HG03159 (cell line): ENCODE results near the gene SLC25A13.

Experiments used
- ATAC-seq: cut with Tn5 transposase; IDR thresholded peaks from one replicate; pipeline ENCODE4 v1.9.1; 2021; ENCODE audit warnings: mild to moderate bottlenecking, moderate library complexity; ENCODE audit not compliant: unreplicated experiment

Gene SLC25A13

DNA sequence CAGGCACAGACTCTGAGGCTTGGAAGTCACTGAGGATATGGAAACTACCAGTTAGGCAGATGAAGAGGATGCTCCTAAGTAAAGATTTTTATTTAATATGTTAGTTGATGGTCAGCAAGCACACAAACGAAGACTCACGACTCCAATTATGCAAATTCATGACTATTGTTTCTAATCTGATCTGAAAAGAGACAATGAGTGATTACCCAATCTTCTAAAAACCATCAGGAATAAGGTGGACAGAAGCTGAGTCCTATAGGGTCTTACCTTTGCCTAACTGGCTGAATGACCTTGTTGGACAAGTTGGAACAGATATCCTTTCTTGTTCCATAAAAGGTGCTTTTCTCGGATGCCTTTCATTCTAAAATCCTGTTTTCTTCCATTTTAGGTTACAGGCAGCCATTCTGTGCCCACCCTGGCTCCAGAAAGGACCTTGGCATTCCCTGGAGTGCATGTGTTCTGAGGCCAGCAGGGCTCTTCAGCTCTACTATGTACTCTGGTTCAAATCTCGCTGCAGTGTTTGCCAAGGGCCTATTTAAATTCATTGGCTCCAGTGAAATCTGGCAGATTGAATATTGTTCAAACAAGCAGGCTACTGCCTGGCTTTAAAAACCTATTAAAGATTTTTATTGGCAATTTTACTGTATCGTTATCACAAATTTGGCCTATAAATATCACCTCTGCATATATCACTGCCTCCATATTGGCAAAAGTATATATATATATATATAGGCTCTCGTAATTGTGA, 77.5 kb downstream of the SLC25A13 start:
- no peak for ATAC-seq

DNA sequence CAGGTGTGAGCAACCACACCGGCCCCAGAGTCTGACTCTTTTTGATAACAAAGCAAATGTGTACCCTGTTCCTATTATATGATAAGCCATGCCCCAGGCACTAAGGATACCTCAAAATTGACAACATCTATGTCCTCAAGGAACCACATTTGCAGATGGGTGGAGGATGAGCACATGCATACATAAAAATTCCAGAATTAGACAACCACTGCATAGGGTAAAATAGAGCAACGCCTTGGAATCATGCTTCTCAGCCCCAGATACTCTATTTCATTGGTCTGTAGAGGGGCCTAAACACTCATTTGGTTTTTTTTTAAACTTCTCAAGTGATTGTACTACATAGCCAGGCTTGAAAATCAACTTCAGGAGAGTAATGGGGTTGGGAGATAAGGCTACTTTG, 78.7 kb downstream of the SLC25A13 start:
- no peak for ATAC-seq

DNA sequence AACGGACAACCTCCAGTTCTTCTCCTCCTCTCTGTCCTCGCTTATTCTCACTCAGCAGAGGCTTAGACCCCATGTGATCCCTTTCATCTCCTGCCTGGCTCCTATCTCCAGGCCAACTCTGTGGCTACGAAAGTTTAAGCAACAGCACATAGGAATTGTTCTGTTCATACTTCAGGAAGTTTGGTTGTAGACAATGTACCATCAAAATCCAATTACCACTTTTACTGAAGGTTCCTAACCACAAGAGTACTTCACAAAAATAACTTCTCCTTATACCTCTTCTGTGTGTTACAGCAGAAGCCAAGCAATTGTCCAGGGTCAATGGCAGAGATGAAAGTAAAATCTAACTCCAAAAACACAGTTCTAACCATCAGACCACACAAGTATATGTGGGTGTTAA, 80.0 kb downstream of the SLC25A13 start:
- no peak for ATAC-seq

DNA sequence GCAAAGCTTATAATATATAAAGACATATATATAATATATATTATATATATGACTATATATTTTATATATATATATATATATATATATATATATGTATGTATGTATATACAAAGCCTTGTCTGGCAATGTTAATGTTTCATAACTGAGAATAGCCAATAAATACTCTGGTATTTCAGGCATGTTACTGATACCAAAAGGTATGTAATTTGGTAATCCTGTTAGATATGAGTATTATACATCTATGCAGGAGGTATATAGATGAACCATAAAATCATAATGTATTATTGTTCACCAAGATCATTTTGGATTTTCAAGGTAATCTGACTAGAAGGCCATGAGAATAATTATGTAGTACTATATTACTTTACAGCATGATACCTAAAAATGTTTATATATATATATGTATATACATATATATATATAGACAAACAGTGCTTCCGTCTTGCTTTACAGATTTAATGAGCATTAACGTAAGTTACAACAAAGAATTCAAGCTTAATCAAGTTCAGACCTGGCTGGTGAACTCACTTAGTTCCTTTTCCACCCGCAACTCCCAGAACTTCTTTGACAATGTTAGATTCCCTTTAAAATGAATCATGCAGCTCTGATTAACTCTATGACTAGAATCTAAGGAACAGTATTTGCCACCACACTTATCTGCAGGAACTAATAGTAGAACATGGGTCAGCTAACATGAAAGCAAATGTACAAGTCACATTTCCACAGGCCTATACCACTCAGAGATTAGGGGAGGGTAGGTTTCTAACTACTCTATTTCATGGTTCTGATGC, 82.7 kb downstream of the SLC25A13 start:
- no peak for ATAC-seq

DNA sequence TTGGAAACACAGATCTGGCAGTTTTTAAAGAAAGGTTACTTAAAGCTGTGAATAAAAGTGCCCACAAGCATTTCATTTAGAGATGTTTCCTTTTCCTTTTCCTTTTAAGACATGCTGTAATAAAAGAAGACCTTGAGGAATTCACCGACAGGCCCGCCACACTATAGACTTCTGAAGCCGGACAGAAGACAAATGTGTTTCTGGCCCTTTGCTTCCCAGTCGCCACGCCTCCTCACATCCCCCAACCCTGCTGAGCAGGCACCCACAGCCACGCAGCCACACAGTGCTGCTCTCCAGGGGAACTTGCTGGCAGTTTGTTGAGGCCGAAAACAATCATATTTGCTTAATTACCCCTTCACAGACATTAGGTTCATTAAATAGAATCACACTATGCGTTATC, 83.4 kb downstream of the SLC25A13 start:
- no peak for ATAC-seq

DNA sequence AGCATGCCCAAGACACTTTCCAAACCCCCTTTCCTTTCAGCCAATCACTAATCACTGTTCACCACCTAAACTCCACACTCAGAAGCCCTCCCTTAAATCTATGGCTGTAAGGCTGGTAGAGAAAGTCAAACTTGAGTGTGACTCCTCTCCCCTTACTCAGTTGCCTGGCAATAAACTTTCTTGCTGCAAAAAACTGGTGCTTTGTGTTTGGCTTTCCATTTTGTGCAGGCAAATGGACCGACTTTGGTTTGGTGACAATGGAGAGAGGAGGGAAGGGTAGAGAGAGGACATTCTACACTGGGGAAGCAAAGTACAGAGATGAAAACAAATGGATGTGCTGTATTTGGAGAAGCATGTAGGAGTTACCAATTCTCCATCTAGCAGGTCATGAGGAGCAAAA, 84.9 kb downstream of the SLC25A13 start:
- no peak for ATAC-seq

DNA sequence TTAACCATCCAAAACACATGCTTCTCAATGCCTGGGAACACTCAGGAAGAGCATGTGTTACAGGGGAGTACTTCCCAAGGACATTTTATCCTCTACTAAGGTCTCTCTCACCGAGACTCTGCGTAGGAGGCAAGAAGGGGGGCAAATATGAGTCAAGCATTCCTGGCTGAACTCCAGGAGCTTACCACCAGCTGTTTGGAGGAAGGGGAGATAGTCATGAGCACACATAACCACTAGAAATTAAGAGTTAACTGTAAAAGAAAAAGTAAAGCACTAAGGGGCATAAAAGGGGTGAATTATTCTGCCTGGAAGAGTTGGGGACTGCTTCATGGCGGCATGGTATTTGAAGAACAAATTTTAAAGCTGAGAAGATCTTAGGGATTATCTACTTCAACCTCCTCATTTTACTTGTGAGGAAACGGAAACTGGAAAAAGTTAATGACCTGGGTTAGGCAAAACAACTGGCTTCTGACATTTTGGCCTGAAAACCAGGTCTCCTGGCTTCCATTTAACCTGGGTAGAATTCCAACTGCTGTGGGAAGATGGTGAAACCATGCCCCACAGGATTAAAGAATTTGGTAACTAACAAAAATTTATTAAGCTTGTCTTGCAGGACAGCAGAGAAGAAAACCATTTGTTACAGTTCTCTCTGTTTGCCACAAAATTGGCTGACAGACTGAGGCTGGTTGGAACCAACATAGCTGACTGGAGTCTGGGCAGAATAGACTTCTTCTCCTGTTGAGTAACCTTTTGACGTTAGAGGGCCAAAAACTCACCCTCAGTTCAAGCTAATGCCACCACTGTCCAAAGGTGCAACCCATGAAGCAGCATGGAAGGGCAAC, 85.5 kb downstream of the SLC25A13 start:
- ATAC-seq: no peak

DNA sequence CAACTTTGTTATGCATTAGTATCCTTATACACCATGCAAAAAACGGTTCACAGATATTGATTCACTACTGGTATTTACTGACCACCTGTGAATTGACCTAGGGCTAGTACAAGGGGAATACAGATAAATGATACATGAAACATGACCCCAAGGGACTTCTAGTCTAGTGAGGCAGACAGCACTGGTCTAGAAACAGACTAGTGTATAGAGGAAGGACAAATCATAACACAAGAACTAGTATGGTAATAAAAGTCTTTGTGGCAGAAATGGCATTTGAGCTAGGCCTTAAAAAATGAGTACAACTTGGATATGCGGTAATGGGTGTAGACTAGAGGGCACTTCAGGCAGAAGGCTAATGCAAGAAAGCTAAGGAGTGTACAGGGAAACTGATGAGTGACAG, 86.6 kb downstream of the SLC25A13 start:
- ATAC-seq: no peak

DNA sequence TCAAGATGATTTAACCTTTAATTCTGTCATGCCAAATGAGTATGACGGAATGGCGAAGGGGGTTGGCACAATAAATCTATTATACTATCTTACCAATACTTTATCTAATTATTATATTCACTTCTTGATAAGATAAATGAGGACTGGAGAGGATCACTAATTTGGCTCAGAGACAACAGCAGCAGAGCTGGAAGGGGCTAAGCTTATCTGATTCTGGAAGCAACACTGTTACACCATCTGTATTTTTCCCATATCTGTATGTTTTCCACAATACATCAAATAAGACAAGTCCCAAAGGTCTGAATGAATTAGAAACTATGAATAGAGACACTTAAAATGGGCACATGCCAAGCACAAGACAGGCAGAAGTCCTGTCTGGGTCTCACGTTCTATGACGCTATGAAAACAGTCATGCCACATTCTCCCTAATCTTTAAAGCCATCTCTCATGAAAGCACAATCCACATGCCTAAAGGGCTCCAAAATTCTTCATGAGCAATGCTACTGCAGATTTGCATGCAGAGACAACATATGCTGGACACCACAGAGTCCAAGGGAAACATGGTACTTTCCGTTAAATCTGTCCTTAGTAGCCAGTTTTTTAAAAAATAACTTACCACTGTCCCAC, 88.3 kb downstream of the SLC25A13 start:
- no peak for ATAC-seq

DNA sequence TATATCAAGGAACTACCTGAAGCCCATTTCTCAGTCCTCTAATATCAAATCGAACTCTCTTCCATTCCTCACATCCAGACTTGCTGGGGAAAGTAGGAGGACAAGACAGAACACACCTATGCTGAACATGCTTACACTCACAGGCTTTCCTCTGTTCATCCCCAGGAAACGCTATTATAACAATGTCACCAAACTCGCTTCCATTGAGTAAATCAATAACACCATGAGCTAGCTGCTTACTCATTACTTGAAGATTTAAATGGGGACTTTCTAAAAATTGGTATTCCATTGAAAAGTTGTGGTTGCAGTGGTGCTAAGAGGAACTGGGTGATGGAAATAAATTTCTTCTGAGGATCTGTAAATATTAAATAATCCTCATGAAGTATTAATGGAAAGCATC, 88.8 kb downstream of the SLC25A13 start:
- no peak for ATAC-seq

DNA sequence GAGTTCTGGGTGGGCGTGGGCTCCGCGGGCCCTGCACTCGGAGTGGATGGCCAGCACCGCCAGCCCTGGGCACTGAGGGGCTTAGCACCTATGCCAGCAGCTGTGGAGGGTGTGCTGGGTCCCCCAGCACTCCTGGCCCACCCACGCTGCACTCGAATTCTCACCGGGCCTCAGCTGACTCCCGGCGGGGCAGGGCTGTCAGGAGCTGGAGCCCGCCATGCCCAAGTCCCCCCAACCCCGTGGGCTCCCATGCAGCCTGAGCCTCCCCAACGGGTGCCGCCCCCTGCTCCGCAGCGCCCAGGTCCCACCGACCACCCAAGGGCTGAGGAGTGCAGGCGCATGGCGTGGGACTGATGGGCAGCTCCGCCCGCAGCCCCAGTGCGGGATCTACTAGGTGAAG, 93.1 kb downstream of the SLC25A13 start:
- no peak for ATAC-seq

DNA sequence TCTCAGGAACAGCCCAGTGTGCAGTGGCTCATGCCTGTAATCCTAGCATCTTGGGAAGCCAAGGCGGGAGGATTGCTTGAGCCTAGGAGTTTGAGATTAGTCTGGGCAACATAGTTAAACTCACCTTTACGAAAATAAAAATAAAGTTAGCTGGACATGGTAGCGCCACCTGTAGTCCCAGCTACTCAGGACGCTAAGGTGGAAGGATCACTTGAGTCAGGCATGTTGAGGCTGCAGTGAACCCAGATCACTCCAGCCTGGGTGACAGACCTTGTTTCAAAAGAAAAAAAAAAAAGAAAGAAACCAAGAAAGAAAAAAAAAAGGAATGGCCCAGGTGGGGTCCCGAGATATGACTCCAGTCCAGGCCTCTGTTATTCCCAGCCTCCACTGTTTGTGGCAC, 96.6 kb downstream of the SLC25A13 start:
- ATAC-seq: no peak

DNA sequence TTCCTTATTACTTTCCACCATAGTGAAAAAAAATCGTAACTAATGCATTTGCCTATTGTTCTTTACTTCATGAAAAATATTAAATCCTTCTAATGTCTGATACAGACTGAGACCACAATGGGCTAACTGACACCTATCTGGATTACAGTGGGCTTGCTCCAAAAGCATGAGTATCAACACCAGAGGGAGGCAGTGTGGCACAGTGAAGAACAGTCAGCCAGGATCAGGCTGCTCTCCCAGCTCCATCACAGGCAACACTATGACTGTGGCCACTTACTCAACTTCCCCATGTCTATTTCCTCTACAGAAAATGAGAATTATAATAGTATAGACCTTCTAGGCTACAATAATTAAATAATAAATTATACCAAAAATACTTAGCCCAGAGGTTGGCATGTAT, 97.2 kb downstream of the SLC25A13 start:
- no peak for ATAC-seq

DNA sequence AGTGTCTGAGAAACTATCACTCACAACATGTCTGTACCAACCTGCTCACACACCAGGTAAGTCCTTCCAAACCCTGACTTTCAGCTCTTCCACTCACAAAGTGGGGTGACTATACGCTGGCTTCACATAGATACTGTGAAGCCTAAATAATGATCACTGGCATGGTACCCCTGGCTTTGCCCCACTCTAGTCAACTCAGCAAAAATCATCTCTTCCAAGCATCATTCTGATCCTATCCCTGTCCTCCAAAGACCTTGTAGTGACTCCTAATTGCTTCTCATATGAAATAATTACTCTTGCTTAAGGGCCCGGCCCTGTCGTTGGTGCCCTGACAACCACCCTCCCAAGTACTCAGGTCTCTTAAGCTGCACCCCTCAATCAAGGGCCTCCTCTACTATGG, 97.8 kb downstream of the SLC25A13 start:
- ATAC-seq: no peak

DNA sequence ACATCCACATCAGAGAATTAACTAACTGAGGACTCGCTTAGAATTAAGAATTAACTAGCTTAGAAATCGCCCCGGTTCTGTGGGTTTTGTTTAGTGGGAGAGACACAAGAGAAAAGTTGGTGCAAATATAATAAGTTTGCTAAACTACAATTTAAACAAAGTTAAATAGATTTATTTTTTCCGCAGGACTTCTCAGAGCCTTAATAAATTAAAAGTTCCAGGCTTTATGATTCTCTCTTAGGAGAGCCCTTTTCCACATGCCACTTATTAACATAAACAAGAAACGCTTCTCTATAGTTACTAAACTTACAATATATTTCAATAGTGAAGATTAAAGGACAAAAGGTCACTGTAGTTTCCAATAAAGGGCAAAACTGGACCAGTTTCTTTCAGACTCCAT, 100.0 kb downstream of the SLC25A13 start:
- ATAC-seq: no peak

DNA sequence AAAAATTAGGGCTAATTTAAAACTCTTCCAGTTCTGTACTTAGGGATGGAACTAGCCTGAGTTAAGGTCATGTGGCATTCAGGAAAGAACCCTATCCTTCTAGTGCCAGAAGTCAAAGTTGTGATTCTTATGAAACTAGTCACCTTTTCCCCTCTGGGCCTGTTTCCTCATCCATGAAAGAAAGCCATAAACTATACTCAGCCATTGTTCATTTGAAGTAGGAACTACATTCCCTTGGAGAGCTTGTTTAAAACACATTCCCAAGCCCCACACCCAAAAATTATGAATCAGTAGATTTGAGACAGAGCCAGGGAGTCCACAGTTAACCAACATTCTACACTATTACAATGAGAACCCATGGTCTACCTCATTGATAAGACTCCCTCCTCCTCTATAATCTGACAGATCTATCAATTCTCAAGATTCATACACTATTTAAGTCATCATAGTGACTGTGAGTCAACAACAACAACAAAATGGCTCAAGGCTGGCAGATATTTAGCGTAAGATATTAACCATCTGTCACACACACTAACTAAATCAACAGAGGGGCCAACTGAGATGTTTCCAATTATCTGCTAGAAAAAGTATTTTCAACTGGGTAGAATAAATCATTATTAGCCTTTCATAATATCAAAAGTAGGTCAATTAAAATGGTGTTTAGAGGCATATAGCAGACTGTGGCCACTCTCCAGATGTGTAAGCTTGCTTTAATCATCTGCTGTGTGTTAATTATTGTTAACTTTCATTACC, 102.3 kb downstream of the SLC25A13 start:
- no peak for ATAC-seq

DNA sequence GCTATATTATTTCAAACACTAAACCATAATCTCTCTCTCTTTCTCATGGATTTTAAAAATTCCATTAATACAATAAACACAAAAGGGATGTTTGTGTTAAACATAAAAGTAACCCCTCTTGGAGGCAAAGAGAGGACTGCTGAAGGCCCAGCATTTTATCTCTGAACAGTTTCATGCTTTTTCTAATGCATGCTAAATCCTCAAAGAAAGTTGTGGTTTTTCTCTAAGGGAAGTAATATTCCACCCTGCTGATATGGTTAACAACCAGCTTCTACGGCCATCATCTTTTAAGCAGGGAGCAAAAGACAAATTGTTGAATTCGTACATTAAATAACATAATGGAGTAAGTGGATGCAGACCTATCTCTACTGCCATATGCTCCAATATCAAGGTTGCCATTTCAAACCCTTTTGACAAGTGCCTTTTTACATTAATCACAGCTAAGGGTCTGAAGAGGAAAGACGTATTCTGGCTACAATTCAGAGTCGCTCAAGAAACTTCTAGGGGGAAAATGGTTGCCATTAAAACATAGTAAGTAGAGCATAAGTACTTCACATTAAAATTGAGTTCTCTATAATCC, 103.1 kb downstream of the SLC25A13 start:
- no peak for ATAC-seq

DNA sequence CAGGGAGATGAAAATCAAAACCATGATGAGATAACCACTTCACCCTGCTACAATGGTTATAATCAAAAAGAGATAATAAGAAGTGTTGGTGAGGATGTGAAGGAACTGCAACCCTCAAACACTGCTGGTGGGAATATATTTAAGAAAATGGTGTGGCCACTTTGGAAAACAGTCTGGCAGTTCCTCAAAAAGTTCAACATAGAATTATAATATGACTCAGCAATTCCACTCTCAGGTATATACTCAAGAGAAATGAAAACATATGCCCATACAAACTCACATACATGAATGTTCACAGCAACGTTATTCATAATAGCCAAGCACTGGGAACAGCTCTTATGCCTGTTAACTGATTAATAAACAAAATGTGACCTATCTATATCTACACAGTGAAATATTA, 104.8 kb downstream of the SLC25A13 start:
- no peak for ATAC-seq

DNA sequence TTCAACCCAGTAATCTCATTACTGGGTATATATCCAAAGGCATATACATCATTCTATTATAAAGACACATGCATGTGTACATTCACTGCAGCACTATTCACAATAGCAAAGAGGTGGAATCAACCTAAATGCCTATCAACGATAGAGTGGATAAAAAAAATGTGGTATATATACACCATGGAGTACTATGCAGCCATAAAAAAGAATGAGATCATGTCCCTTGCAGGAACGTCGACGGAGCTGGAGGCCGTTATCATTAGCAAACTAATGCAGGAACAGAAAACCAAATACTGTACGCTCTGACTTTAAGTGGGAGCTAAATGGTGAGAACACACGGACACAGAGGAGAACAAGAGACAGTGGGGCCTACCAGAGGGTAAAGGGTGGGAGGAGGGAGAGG, 105.5 kb downstream of the SLC25A13 start:
- no peak for ATAC-seq

DNA sequence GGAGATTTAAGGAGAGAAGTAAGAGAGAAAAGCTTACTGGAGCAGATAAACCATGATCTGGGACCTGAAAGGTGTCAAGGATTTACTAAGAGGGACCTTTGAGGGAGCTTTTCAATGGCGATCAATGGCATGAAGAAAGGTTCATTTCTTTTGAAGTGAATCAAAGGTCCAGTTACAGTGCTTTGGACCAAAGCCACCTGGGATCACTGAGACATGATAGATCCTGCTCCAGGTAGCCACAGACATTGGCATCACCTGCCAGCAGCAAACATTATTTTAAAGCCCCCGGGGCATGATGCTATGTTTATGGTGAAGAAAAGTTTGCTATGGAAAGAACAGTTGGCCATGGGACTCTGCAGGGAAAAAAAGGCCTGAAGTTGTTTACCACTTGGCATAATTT, 109.4 kb downstream of the SLC25A13 start:
- no peak for ATAC-seq
